ENCODE data around the gene ADGRV1. TPM values are rescaled to one million over a fixed set of nuclear protein-coding genes. Genes with fewer than 3 reads are reported as not detected.

Gene ADGRV1
- total RNA-seq, 2 donors from 2014 or later = 16.4 to 20.9 TPM

DNA sequence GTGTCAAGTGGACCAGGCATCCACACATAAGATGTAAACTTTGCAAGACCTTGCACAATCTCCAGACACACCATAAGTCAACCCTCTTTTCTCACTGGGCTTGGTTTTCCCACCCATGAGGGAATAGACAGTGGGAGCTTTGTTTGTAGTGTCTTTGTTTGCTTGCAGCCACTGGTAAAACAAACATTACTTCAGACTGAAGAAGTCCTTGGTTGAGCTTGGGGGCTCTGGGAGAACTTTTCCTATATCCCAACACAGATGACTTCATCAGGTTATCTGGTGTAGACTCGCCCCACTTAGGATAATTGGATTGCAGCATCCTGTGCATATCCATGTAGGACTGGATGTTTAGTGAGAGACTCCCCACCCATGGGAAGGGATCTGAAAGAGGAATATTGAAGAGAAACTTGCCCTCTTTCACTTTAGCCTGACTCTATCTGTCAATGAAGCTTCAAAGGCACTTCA lies 11.5 kb upstream of the ADGRV1 start:
- intact Hi-C loops (cut with DNase I) = no loop called here
- WGBS = 53% methylated on average over 1 of the region's 1 CpG
- TF ChIP-seq, protein P1, sequence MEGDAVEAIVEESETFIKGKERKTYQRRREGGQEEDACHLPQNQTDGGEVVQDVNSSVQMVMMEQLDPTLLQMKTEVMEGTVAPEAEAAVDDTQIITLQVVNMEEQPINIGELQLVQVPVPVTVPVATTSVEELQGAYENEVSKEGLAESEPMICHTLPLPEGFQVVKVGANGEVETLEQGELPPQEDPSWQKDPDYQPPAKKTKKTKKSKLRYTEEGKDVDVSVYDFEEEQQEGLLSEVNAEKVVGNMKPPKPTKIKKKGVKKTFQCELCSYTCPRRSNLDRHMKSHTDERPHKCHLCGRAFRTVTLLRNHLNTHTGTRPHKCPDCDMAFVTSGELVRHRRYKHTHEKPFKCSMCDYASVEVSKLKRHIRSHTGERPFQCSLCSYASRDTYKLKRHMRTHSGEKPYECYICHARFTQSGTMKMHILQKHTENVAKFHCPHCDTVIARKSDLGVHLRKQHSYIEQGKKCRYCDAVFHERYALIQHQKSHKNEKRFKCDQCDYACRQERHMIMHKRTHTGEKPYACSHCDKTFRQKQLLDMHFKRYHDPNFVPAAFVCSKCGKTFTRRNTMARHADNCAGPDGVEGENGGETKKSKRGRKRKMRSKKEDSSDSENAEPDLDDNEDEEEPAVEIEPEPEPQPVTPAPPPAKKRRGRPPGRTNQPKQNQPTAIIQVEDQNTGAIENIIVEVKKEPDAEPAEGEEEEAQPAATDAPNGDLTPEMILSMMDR (IDR thresholded peaks at IDR 0.05) = no peak
- TF ChIP-seq POLR2A (IDR thresholded peaks at IDR 0.05) (no peak), POLR2AphosphoS5 (IDR thresholded peaks at IDR 0.05) (no peak)

DNA sequence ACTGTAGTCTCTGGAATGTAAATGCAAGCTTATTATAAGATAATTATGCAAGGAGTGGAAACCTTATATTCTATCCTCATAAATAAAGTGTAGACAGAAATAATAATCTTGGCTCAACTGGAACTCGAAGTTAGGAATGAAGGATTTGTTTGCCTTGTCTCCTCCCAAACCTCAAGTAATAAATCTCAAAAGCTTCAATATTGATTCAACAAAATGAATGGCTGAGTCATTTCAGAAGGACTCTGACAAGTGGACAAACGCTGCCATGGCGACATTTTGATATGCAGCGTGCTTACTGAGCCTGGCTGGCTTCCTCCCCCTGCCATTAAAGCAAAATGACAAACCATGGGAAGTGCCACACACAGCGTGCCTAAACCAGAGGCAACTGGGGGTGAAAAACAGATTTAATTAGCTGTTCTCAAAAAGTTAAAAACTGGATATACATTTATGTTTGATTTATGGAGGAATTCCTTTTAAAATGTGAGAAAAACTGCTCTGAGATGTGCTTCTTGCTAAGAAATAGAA lies 10.5 kb upstream of the ADGRV1 start:
- DNase-seq (ENCODE audit: low spot score) = peak; percentile 65
- Histone ChIP-seq H3K27me3 (replicated peaks; ENCODE audit: insufficient read depth) (no peaks in the 10 kb centered on the region), H3K9me3 (no peaks in the 10 kb centered on the region), H3K4me1 (replicated peaks) (no peaks in the 10 kb centered on the region), H3K36me3 (no peaks in the 10 kb centered on the region), H3K4me3 (no peak overlapping the region), H3K27ac (no peak overlapping the region)
- intact Hi-C loops (cut with DNase I) = no loop called here
- TF ChIP-seq POLR2A (IDR thresholded peaks at IDR 0.05) (no peak), POLR2AphosphoS5 (IDR thresholded peaks at IDR 0.05) (peak; percentile 80)
- TF ChIP-seq, protein P1 (IDR thresholded peaks at IDR 0.05) = peak in 1 of 4 experiments; percentile 8
- WGBS = 18% methylated on average over 5 of the region's 5 CpGs

More for the DNA sequence above, 11.5 kb upstream of the ADGRV1 start:
- H3K27me3 ChIP-seq (replicated peaks; ENCODE audit: insufficient read depth) = no peaks in the 10 kb centered on the region
- no peak for DNase-seq (ENCODE audit: low spot score)
- no peaks in the 10 kb centered on the region for H3K36me3 ChIP-seq
- no peaks in the 10 kb centered on the region for H3K4me1 ChIP-seq (replicated peaks)
- no peaks in the 10 kb centered on the region for H3K9me3 ChIP-seq
- no peak overlapping the region for H3K4me3 ChIP-seq
- no peak overlapping the region for H3K27ac ChIP-seq

DNA sequence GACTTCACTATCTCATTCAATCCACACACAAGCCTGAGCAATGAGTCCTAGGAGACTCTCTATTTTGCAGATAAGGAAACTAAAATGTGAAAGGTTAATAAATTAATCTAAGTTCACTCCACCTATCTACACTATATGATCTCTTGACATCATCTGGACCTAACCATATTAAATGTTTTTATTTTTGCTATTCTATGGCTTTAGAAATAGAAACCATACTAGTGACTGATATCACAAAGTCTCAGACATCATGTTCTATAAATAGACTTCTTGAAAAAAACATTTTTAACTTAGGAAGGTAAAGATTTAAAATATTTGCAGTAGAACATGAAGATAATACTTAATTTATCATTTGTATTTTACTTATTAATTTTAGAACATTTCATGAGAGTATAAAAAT lies 9.4 kb upstream of the ADGRV1 start:
- no peak for DNase-seq (ENCODE audit: low spot score)
- Histone ChIP-seq H3K9me3 (no peaks in the 10 kb centered on the region), H3K36me3 (no peaks in the 10 kb centered on the region), H3K4me1 (replicated peaks) (no peaks in the 10 kb centered on the region), H3K27ac (no peak overlapping the region), H3K4me3 (no peak overlapping the region), H3K27me3 (replicated peaks; ENCODE audit: insufficient read depth) (no peaks in the 10 kb centered on the region)
- no peak for TF ChIP-seq POLR2A (IDR thresholded peaks at IDR 0.05)
- TF ChIP-seq, protein P1 (IDR thresholded peaks at IDR 0.05) = no peak
- no peak for TF ChIP-seq POLR2AphosphoS5 (IDR thresholded peaks at IDR 0.05)
- intact Hi-C loops (cut with DNase I) = no loop called here

DNA sequence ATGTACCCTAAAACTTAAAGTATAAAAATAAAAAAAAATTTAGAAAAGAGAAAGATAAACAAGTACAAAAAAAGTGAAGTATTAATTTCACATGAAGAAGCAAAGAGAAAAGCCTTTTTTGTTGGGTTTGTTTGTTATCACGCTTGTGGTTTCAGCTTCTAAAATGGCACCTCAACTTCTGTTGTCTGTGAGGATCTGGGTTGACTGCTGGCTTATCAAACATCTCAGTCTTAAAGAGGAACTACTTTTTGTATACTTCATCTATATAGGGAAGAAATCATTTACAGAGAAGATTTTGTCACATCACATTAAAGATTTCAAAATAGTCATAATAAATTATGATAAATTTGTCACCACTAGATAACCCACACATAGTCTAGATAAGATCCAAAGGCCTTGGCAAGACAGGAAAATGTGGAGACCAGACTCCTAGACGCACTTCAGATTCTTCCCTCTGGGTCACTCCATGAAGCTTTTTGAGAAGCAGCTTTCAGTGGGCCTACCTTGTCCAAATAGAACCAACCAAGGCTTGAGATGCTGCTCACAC lies 8.8 kb upstream of the ADGRV1 start:
- no peaks in the 10 kb centered on the region for H3K4me1 ChIP-seq (replicated peaks)
- H3K27ac ChIP-seq = no peak overlapping the region
- no peak overlapping the region for H3K4me3 ChIP-seq
- no peak for DNase-seq (ENCODE audit: low spot score)
- no peak for TF ChIP-seq POLR2A (IDR thresholded peaks at IDR 0.05)
- no peak for TF ChIP-seq POLR2AphosphoS5 (IDR thresholded peaks at IDR 0.05)
- TF ChIP-seq, protein P1 (IDR thresholded peaks at IDR 0.05) = no peak
- 79% methylated on average over 2 of the region's 2 CpGs for WGBS
- H3K27me3 ChIP-seq (replicated peaks; ENCODE audit: insufficient read depth) = no peaks in the 10 kb centered on the region
- no peaks in the 10 kb centered on the region for H3K9me3 ChIP-seq
- intact Hi-C loops (cut with DNase I) = no loop called here
- no peaks in the 10 kb centered on the region for H3K36me3 ChIP-seq

DNA sequence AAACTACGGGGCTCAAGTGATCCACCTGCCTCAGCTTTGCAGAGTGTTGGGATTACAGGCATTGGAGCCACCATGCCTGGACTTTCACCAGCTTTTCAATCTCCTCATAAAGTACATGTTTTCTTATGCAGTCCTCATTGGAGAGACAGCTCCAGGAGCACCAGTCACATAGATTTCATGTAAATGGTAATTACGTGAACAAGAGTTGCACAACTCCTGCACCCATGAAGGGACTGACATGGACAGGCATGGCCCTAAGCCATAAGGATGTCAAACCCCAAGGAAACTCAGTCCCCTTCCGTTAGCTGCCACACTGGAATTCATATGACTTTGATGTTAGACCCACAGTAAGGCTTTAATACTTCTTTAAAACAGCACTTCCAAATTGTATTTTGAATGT lies 7.6 kb upstream of the ADGRV1 start:
- no peaks in the 10 kb centered on the region for H3K27me3 ChIP-seq (replicated peaks; ENCODE audit: insufficient read depth)
- no peaks in the 10 kb centered on the region for H3K4me1 ChIP-seq (replicated peaks)
- no peak overlapping the region for H3K27ac ChIP-seq
- H3K36me3 ChIP-seq = no peaks in the 10 kb centered on the region
- no peaks in the 10 kb centered on the region for H3K9me3 ChIP-seq
- WGBS = 80% methylated on average over 3 of the region's 3 CpGs
- no peak for DNase-seq (ENCODE audit: low spot score)
- no peak overlapping the region for H3K4me3 ChIP-seq
- intact Hi-C loops (cut with DNase I) = no loop called here
- no peak for TF ChIP-seq POLR2A (IDR thresholded peaks at IDR 0.05)
- TF ChIP-seq, protein P1 (IDR thresholded peaks at IDR 0.05) = no peak
- TF ChIP-seq POLR2AphosphoS5 (IDR thresholded peaks at IDR 0.05) = no peak

All from prostate gland (tissue), 2 donors.